ENCODE measurements around the gene IQSEC3.

DNA sequence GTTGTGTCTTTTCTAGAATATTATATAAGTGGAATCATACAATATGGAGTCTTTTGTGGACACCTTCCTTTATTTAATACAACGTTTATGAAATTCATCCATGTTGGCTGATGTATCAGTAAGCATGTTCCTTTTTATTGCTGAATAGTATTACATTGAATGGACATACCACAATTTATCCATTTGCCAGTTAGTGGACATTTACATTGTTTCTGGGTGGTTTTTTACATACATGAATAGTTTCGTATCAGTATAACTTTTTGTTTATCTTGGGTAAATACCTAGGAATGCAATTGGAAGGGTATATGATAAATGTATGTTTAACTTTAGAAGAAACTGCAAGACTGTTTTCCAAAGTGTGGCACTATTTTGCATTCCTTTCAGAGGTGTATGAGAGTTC is 23.1 kb downstream of the IQSEC3 start:
- no peak for TF ChIP-seq POLR2AphosphoS5 (IDR thresholded peaks at IDR 0.05)
- TF ChIP-seq, protein P1, sequence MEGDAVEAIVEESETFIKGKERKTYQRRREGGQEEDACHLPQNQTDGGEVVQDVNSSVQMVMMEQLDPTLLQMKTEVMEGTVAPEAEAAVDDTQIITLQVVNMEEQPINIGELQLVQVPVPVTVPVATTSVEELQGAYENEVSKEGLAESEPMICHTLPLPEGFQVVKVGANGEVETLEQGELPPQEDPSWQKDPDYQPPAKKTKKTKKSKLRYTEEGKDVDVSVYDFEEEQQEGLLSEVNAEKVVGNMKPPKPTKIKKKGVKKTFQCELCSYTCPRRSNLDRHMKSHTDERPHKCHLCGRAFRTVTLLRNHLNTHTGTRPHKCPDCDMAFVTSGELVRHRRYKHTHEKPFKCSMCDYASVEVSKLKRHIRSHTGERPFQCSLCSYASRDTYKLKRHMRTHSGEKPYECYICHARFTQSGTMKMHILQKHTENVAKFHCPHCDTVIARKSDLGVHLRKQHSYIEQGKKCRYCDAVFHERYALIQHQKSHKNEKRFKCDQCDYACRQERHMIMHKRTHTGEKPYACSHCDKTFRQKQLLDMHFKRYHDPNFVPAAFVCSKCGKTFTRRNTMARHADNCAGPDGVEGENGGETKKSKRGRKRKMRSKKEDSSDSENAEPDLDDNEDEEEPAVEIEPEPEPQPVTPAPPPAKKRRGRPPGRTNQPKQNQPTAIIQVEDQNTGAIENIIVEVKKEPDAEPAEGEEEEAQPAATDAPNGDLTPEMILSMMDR (IDR thresholded peaks at IDR 0.05) = no peak

Data from upper lobe of left lung (tissue), 4 donors.